GM19467 (cell line): ENCODE measurements around the gene CALU.

Experiments used
- ATAC-seq: cut with Tn5 transposase; IDR thresholded peaks from one replicate; pipeline ENCODE4 v1.9.1; 2021; ENCODE audit warnings: mild to moderate bottlenecking, moderate library complexity; ENCODE audit not compliant: unreplicated experiment

The CALU gene

GRCh38 chr7:128781851-128782250 lies 42.7 kb downstream of the CALU start:
- no peak for ATAC-seq

GRCh38 chr7:128783143-128783861 lies 44.1 kb downstream of the CALU start:
- no peak for ATAC-seq

GRCh38 chr7:128785738-128786137 lies 46.6 kb downstream of the CALU start:
- no peak for ATAC-seq

- ATAC-seq: no peak
These were observed 49.6 kb downstream of the CALU start for GRCh38 chr7:128788446-128789412.

- ATAC-seq: peak; percentile 13
These were observed 51.3 kb downstream of the CALU start for GRCh38 chr7:128790315-128791041.

- ATAC-seq: peak; percentile 79
These were observed 52.2 kb downstream of the CALU start, which contains the start of gene CCDC136 for GRCh38 chr7:128791121-128791971. CCDC136 (plus strand) TSS chr7:128791968; CDS start chr7:128792412, 444 bp downstream.

- ATAC-seq: no peak
These were observed 52.8 kb downstream of the CALU start for GRCh38 chr7:128791972-128792327.

- ATAC-seq: no peak
These were observed 53.5 kb downstream of the CALU start for GRCh38 chr7:128792471-128793180.

- no peak for ATAC-seq
These were observed 54.0 kb downstream of the CALU start for GRCh38 chr7:128793181-128793547.

- no peak for ATAC-seq
These were observed 54.9 kb downstream of the CALU start for GRCh38 chr7:128794020-128794419.

- no peak for ATAC-seq
These were observed 55.3 kb downstream of the CALU start for GRCh38 chr7:128794436-128794835.

- ATAC-seq: no peak
These were observed 56.0 kb downstream of the CALU start for GRCh38 chr7:128795129-128795528.

- ATAC-seq: no peak
These were observed 57.2 kb downstream of the CALU start for GRCh38 chr7:128796327-128796726.

- no peak for ATAC-seq
These were observed 60.3 kb downstream of the CALU start for GRCh38 chr7:128799451-128799850.

- no peak for ATAC-seq
These were observed 61.4 kb downstream of the CALU start for GRCh38 chr7:128800567-128800966.

- ATAC-seq: no peak
These were observed 61.8 kb downstream of the CALU start for GRCh38 chr7:128801003-128801402.

GRCh38 chr7:128801667-128802418 lies 62.7 kb downstream of the CALU start:
- ATAC-seq: no peak

GRCh38 chr7:128804484-128804883 lies 65.3 kb downstream of the CALU start:
- no peak for ATAC-seq

- ATAC-seq: no peak
These were observed 66.1 kb downstream of the CALU start for GRCh38 chr7:128805225-128805624.
